ENCODE data around the gene SOX18.

The SOX18 gene

GRCh38 chr20:64067733-64068307 lies 18.4 kb upstream of the SOX18 start:
- DNase-seq: no peak

GRCh38 chr20:64067005-64067632 lies 17.7 kb upstream of the SOX18 start:
- DNase-seq: no peak

- no peak for DNase-seq
Measured at GRCh38 chr20:64065974-64066343, 16.5 kb upstream of the SOX18 start.

GRCh38 chr20:64065062-64065973 lies 15.9 kb upstream of the SOX18 start:
- DNase-seq: no peak

- no peak for DNase-seq
Measured at GRCh38 chr20:64064145-64064698, 14.8 kb upstream of the SOX18 start.

GRCh38 chr20:64063389-64064144 lies 14.1 kb upstream of the SOX18 start:
- no peak for DNase-seq

GRCh38 chr20:64062596-64063388 lies 13.4 kb upstream of the SOX18 start, which contains the start of gene TCEA2:
TSS of gene TCEA2 (plus strand) at chr20:64063198. CDS start at chr20:64063313, 115 bp downstream.
- DNase-seq: peak; percentile 96

- peak; percentile 67 for DNase-seq
Measured at GRCh38 chr20:64062276-64062595, 12.8 kb upstream of the SOX18 start.

- no peak for DNase-seq
Measured at GRCh38 chr20:64058536-64058935, 9.1 kb upstream of the SOX18 start.

GRCh38 chr20:64057628-64058498 lies 8.4 kb upstream of the SOX18 start:
- DNase-seq: peak; percentile 39

GRCh38 chr20:64056889-64057627 lies 7.6 kb upstream of the SOX18 start:
- DNase-seq: no peak

- DNase-seq: no peak
Measured at GRCh38 chr20:64056639-64056888, 7.1 kb upstream of the SOX18 start.

GRCh38 chr20:64055893-64056638 lies 6.6 kb upstream of the SOX18 start:
- DNase-seq: no peak

GRCh38 chr20:64055396-64055892 lies 6.0 kb upstream of the SOX18 start:
- DNase-seq: no peak

- peak; percentile 1 for DNase-seq
Measured at GRCh38 chr20:64053841-64054661, 4.6 kb upstream of the SOX18 start.

GRCh38 chr20:64052987-64053840 lies 3.8 kb upstream of the SOX18 start:
- no peak for DNase-seq

- DNase-seq: no peak
Measured at GRCh38 chr20:64052326-64052722, 2.9 kb upstream of the SOX18 start.

Measured in midbrain (tissue), 1 donor.